Ovary (tissue), 3 donors: Measurements from ENCODE around the gene STIM1.

Experiments used
- EP300 ChIP-seq: sonication (generic); formaldehyde crosslinking; IDR thresholded peaks from one replicate; pipeline ENCODE4 v1.6.1; 2017; ENCODE audit warnings: antibody characterized with exemption
- POLR2A ChIP-seq: fragments of 450-650 bp; IDR thresholded peaks from one replicate; pipeline ENCODE4 v1.6.1; 2017; ENCODE audit warnings: antibody characterized with exemption, mild to moderate bottlenecking, moderate library complexity
- TF ChIP-seq, protein P1 (sequence below), 3 donors: fragments of 450-650 bp in 2 of 3; fragments of 200-600 bp in 1 of 3; IDR thresholded peaks; one replicate each; pipeline versions ENCODE4 v1.5.1 to v1.8.0; 2016 to 2022; ENCODE audit warnings: antibody characterized with exemption in 3 of 3, mild to moderate bottlenecking in 1 of 3
- donor health status: DM: no; HTN: no; CAD: no.

- TF ChIP-seq, protein P1, sequence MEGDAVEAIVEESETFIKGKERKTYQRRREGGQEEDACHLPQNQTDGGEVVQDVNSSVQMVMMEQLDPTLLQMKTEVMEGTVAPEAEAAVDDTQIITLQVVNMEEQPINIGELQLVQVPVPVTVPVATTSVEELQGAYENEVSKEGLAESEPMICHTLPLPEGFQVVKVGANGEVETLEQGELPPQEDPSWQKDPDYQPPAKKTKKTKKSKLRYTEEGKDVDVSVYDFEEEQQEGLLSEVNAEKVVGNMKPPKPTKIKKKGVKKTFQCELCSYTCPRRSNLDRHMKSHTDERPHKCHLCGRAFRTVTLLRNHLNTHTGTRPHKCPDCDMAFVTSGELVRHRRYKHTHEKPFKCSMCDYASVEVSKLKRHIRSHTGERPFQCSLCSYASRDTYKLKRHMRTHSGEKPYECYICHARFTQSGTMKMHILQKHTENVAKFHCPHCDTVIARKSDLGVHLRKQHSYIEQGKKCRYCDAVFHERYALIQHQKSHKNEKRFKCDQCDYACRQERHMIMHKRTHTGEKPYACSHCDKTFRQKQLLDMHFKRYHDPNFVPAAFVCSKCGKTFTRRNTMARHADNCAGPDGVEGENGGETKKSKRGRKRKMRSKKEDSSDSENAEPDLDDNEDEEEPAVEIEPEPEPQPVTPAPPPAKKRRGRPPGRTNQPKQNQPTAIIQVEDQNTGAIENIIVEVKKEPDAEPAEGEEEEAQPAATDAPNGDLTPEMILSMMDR (IDR thresholded peaks at IDR 0.05): no peak
- no peak for TF ChIP-seq POLR2A
- no peak for TF ChIP-seq EP300
Measured at GRCh38 chr11:3859373-3859881, 4.0 kb downstream of the STIM1 start.
